GM21423 (cell line): Measurements from ENCODE around the gene SEPTIN2.
"Not testable (repeated sequence)": the region's sequence is repeated elsewhere in the genome, so short reads cannot be mapped to it uniquely, and the experiment has no call there.

Source experiments
- ATAC-seq: cut with Tn5 transposase; IDR thresholded peaks from one replicate; pipeline ENCODE4 v1.9.1; 2021; ENCODE audit warnings: mild to moderate bottlenecking, moderate library complexity; ENCODE audit not compliant: unreplicated experiment

SEPTIN2 gene

DNA sequence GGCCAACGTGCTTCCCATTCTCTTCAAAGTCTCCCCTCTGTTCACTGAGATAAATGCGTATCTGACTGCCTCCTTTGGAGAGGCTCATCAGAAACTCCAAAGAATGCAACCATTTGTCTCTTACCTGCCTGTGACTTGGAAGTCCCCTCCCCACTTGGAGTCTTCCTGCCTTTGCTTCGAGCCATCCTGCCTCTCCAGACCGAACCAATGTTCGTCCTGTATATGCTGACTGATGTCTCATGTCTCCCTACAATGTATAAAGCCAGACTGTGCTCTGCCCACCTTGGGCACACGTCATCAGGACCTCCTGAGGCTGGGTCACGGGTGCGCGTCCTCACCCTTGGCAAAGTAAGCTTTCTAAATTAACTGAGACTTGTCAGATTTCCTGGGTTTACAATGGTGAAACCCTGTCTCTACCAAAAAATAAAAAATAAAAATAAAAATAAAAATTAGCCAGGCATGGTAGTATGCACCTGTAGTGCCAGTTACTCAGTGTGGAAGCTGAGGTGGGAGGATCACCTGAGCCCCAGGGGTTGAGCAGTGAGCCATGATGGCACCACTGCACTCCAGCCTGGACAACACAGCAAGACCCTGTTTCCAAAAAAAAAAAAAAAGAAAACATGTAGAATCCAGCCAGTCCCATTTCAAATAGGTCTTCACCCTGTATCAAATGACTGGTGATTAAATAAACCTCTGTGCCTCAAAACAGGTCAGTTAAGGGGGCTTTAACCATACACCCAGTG is 29.2 kb upstream of the SEPTIN2 start:
- no peak for ATAC-seq

- no peak for ATAC-seq
Measured at GRCh38 chr2:241288324-241288888, 27.3 kb upstream of the SEPTIN2 start.

DNA sequence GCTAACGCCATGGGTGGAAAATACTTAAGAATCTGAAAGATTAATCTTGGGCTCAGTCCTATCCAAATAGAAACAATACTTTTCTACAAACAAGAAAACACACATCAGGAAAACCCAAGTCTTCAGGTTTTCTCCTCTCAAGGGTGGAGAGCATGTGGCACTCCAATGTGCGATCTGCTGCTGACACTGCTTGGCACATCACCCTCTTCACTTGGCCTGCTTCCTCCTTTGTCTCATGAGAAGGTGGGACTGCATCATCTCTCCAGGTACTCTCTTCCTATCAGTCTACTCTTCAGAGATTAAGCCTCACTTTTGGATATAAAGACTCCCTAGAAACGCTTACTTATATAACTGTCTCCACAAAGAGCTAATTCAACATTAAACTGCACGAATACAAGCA is 26.7 kb upstream of the SEPTIN2 start:
- no peak for ATAC-seq

DNA sequence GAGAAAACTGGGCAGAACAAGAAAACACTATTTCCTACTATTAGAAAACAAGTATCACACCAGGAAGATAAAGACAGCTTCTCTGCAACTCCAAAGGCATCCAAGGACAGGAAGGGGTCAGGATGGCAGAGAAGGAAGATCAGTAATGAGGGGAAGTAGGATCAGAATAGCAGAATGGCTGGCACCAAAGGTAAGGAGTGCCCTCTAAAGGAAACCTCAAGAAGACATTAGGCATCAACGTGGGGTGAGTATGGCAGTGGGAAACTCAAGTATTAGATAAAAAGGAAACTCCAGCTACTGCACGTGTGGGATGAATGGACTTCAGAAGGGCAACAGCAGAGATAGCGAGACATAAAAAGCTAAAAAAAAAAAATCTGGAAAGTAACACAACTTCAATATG is 26.1 kb upstream of the SEPTIN2 start:
- ATAC-seq: no peak

- ATAC-seq: no peak
Measured at GRCh38 chr2:241291153-241291552, 24.6 kb upstream of the SEPTIN2 start.

DNA sequence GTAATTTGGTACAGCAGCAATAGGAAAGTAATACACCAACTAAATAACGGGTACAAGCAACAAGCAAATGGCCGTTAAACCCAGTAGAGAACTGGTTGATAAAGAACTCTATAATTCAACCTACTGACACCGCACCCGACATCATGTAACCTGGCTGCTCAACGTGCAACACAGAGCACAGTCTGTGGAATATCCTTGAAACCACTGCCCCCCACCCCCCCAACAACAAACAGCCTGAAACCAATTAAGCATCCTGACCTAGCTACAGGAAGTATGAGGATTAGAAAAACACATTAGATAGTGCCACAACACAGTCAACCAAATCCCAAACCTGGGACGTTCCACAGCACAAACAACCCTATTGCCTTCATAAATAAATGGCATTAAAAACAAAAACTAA is 23.7 kb upstream of the SEPTIN2 start:
- no peak for ATAC-seq

DNA sequence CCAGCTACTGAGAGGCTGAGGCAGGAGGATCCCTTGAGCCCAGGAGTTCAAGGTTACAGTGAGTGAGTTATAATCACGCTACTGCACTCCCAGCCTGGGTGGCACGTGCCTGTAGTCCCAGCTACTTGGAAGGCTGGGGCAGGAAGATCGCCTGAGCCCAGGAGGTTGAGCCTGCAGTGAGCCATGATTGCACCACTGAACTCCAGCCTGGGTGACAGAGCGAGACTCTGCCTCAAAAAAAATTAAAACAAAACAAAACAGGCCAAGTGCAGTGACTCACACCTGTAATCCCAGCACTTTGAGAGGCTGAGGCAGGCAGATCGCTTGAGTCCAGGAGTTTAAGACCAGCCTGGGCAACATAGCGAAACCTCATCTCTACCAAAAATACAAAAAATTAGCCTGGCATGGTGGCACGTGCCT is 22.3 kb upstream of the SEPTIN2 start:
- ATAC-seq: not testable (repeated sequence)

DNA sequence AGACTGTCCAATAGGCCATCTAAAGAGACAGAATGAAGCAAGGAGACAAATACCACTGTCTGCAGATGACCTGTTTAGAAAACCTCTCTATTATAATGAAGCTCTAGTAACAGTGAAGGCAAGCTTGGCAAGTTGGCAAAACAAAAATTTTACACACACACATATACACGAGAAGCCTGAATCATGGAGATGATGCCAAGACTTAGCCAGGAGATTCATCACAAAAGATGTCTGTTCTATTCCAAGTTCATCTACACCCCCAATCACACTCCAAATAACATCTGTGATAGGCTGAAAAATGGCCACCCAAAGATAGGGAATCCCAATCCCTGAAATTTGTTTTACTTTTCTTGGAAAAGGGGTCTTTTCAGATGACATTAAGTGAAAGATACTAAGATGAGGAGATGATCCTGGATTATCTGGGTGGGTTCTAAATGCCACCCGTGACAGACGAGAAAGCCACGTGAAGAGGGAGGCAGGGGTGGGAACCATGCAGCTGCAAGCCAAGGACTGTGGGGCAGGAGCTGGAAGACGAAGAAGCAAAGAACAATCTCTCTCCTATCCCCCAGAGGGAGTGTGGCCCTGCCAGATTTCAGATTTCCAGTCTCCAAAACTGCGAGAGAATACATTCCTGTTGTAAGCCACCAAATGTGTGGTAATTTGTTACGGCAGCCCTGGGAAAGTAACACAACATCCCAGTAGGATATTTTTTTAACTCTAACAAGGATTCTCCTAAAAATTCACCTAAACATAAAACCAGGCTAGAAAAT is 20.2 kb upstream of the SEPTIN2 start:
- no peak for ATAC-seq

GRCh38 chr2:241296767-241297166 is 19.0 kb upstream of the SEPTIN2 start:
- ATAC-seq: no peak

GRCh38 chr2:241298673-241299072 is 17.1 kb upstream of the SEPTIN2 start:
- no peak for ATAC-seq

GRCh38 chr2:241300000-241300399 is 15.7 kb upstream of the SEPTIN2 start:
- ATAC-seq: no peak

DNA sequence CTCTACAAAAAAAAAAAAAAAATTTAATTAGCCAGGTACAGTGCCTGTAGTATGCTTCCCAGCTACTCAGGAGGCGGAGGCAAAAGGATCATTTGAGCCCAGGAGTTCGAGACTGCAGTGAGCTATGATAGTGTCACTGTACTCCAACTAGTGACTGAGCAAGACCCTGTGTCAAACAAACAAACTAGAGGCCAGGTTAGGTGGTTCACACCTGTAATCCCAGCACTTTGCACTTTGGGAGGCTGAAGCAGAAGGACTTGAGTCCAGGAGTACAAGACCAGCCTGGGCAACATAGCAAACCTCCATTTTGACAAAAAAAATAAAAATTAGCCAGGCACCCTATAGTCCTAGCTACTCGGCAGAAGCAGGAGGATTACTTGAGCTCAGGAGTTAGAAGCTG is 13.6 kb upstream of the SEPTIN2 start:
- no peak for ATAC-seq

GRCh38 chr2:241302759-241303651 is 12.7 kb upstream of the SEPTIN2 start:
- no peak for ATAC-seq

- ATAC-seq: no peak
Measured at GRCh38 chr2:241304039-241304670, 11.6 kb upstream of the SEPTIN2 start.

- no peak for ATAC-seq
Measured at GRCh38 chr2:241307055-241307454, 8.7 kb upstream of the SEPTIN2 start.

DNA sequence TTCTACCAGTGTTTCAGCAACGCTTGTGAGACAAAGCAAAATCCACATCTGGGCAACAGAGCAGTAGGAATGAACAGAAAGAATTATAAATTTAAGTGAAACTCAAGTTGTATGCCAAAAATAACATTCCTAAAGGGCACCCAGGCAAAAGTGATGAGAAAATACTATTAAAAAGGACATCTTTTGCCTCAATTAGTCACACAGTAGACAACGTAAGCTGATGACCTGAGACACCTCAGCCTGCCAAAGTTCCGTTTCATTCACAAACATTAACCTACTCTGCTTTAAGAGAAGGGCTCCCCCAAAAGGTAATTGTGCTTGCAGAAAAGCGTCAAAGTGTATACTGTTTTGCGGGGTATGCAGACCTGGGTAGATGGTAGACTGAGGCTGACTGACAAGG is 7.5 kb upstream of the SEPTIN2 start:
- no peak for ATAC-seq

- ATAC-seq: no peak
Measured at GRCh38 chr2:241308832-241309500, 6.8 kb upstream of the SEPTIN2 start.

- peak; percentile 54 for ATAC-seq
Measured at GRCh38 chr2:241309684-241310117, 6.0 kb upstream of the SEPTIN2 start.

GRCh38 chr2:241310917-241311566 is 4.7 kb upstream of the SEPTIN2 start:
- ATAC-seq: no peak
